GM12878 (cell line): Measurements from ENCODE around the gene GJC3. TPM values are rescaled to one million over a fixed set of nuclear protein-coding genes. Genes with fewer than 3 reads are reported as not detected.
A peak's percentile ranks its signal among the peaks of the same experiment; 100 is the strongest.
"Not testable (repeated sequence)": the region's sequence is repeated elsewhere in the genome, so short reads cannot be mapped to it uniquely, and the experiment has no call there.

Experiments used
- ATAC-seq: fragments of 200-7000 bp; cut with Tn5 transposase; 3 replicates; pipeline ENCODE4 v1.9.1; 2020; ENCODE audit warnings: mild to moderate bottlenecking, moderate library complexity
- BruUV-seq: library from RNA; stranded (reverse); fragments of 400-500 nt; replicated peaks from 2 replicates; lab custom pipeline; 2021; lab: Mats Ljungman, UMichigan
- CTCF ChIA-PET: fragments of 300-600 bp; sonication (Branson Sonifier 250); formaldehyde crosslinking; extraction: SDS; loops from one replicate; lab custom pipeline; 2021; ENCODE audit warnings: inconsistent platforms; lab: Yijun Ruan, JAX
- POLR2A ChIA-PET: fragments of 350-600 bp; formaldehyde crosslinking; extraction: SDS; loops from one replicate; lab custom pipeline; 2021; ENCODE audit warnings: inconsistent platforms; lab: Charles Lee
- RAD21 ChIA-PET: fragments of 300-600 bp; sonication (Branson Sonifier 250); formaldehyde crosslinking; loops from one replicate; lab custom pipeline; 2023; ENCODE audit warnings: antibody characterized with exemption; ENCODE audit not compliant: unreplicated experiment; lab: Charles Lee
- SMC1A ChIA-PET: fragments of 300-600 bp; sonication (Branson Sonifier 250); formaldehyde crosslinking; loops from one replicate; lab custom pipeline; 2023; ENCODE audit not compliant: unreplicated experiment, uncharacterized antibody; lab: Charles Lee
- DNase-seq: peaks from one replicate; pipeline ENCODE4 v3.0.0-alpha.2; 2011; ENCODE audit warnings: low read depth, low spot score
- FAIRE-seq: peaks from 3 replicates; lab custom pipeline; 2011; peaks lifted over from hg19 to GRCh38; lab: Jason Lieb, UNC
- H2AFZ ChIP-seq: 2 replicates; pipeline ENCODE4 v1.6.0; 2011; ENCODE audit warnings: low read depth, low read length, control low read depth; ENCODE audit not compliant: control insufficient read depth
- H3K27ac ChIP-seq: 2 replicates; pipeline ENCODE4 v1.5.1; 2011; ENCODE audit warnings: control low read depth; ENCODE audit not compliant: control insufficient read depth, insufficient read depth
- H3K27me3 ChIP-seq, 2 experiments: replicated peaks in 1 of 2; 2 replicates each; pipeline versions ENCODE4 v1.6.0 to v1.6.1; 2011; ENCODE audit warnings: low read length in 1 of 2; ENCODE audit not compliant: control insufficient read depth in 2 of 2, insufficient read depth in 2 of 2
- H3K36me3 ChIP-seq, 2 experiments: 2 replicates each; pipeline ENCODE4 v1.5.1; 2011; ENCODE audit warnings: low read length in 1 of 2; ENCODE audit not compliant: control insufficient read depth in 2 of 2, insufficient read depth in 2 of 2
- H3K4me1 ChIP-seq: 2 replicates; pipeline ENCODE4 v1.6.1; 2011; ENCODE audit warnings: mild to moderate bottlenecking, low read length, moderate library complexity, mixed read lengths; ENCODE audit not compliant: control insufficient read depth, insufficient read depth
- H3K4me2 ChIP-seq: 2 replicates; pipeline ENCODE4 v1.6.0; 2011; ENCODE audit warnings: control low read depth; ENCODE audit not compliant: control insufficient read depth, insufficient read depth
- H3K4me3 ChIP-seq: fragments of 200-600 bp; sonication (generic); 2 replicates; pipeline ENCODE4 v1.5.1; 2016
- H3K79me2 ChIP-seq: 2 replicates; pipeline ENCODE4 v1.6.0; 2011; ENCODE audit warnings: low read length; ENCODE audit not compliant: control insufficient read depth, insufficient read depth
- H3K9ac ChIP-seq: 2 replicates; pipeline ENCODE4 v1.8.0; 2011; ENCODE audit warnings: low read length, control low read depth, mixed read lengths; ENCODE audit not compliant: control insufficient read depth, insufficient read depth
- H3K9me3 ChIP-seq: replicated peaks from 3 replicates; pipeline ENCODE4 v1.5.1; 2011; ENCODE audit warnings: mild to moderate bottlenecking, low read length; ENCODE audit not compliant: control insufficient read depth, insufficient read depth
- H4K20me1 ChIP-seq: 2 replicates; pipeline ENCODE4 v1.6.0; 2011; ENCODE audit not compliant: control insufficient read depth, insufficient read depth
- CBX5 ChIP-seq: sonication (generic); IDR thresholded peaks from 2 replicates; pipeline ENCODE4 v1.6.1; 2016; ENCODE audit warnings: low read depth, moderate library complexity, mild to moderate bottlenecking, inconsistent platforms
- MTA2 ChIP-seq: fragments of 450-650 bp; IDR thresholded peaks from 2 replicates; pipeline ENCODE4 v1.6.1; 2016; ENCODE audit warnings: low read depth, mild to moderate bottlenecking, moderate library complexity
- PAX5 ChIP-seq: IDR thresholded peaks from 2 replicates; pipeline ENCODE4 v1.6.1; 2011; ENCODE audit warnings: low read depth, low read length, borderline replicate concordance
- RCOR1 ChIP-seq: conservative IDR thresholded peaks from 2 replicates; pipeline ENCODE4 v1.6.1; 2012; ENCODE audit warnings: low read depth, low read length, improper control_type of control experiment
- ZBTB40 ChIP-seq: fragments of 450-650 bp; IDR thresholded peaks from 2 replicates; pipeline ENCODE4 v1.6.1; 2016; ENCODE audit warnings: mild to moderate bottlenecking, moderate library complexity, borderline replicate concordance
- ZNF24 ChIP-seq: fragments of 450-650 bp; IDR thresholded peaks from 2 replicates; pipeline ENCODE4 v1.6.1; 2017; ENCODE audit warnings: antibody characterized with exemption, mild to moderate bottlenecking
- WGBS: methylation state at CpG from one replicate; pipeline ENCODE4 v1.1.6; 2016; ENCODE audit warnings: low lambda C conversion rate; ENCODE audit not compliant: insufficient replicate concordance, insufficient coverage; ENCODE audit errors: missing lambda C conversion rate; 5-methylcytosine and 5-hydroxymethylcytosine counted together
- in situ Hi-C: fragments of 300-500 bp; cut with MboI; formaldehyde crosslinking; loops from 9 replicates; pipeline ENCODE4 v1.14.3; 2018; ENCODE audit warnings: mixed read lengths
- intact Hi-C: fragments of 100-400 bp; cut with micrococcal nuclease; formaldehyde crosslinking; loops from one replicate; pipeline ENCODE4 v1.14.2; 2022; ENCODE audit not compliant: unreplicated experiment
- polyA plus RNA-seq, 11 experiments: library from polyadenylated mRNA; depleted of rRNA in 4 of 11; unstranded in 6 of 11; stranded (reverse) in 5 of 11; fragments of >200 nt; fragmentation: Nextera tagmentation in 4 of 11; fragmentation: Illumina TruSeq in 1 of 11; extraction: Ambion mirVana in 4 of 11; extraction: Trizol in 1 of 11; gene quantifications; 1 replicate in 1 of 11; 2 replicates in 10 of 11; pipeline versions ENCODE4 v1.2.1 to v1.2.3, GENCODE V29; 2011 to 2016; ENCODE audit warnings: inconsistent platforms in 2 of 11, missing spikeins in 2 of 11, low read depth in 1 of 11
- total RNA-seq, 4 experiments: library from RNA; depleted of rRNA in 3 of 4; stranded (reverse); fragments of >200 nt in 3 of 4; fragmentation: Illumina TruSeq in 1 of 4; extraction: Trizol in 1 of 4; gene quantifications; 2 replicates each; pipeline versions ENCODE4 v1.2.1 to v1.2.3, GENCODE V29; 2013 to 2021

The GJC3 gene
- total and polyA plus RNA-seq, 10 of the 15 experiments (the other 5 are each of a cell fraction or from before 2014, with no cell fraction given): 0.06 to 0.18 (median 0.09) TPM; not detected in 6

DNA sequence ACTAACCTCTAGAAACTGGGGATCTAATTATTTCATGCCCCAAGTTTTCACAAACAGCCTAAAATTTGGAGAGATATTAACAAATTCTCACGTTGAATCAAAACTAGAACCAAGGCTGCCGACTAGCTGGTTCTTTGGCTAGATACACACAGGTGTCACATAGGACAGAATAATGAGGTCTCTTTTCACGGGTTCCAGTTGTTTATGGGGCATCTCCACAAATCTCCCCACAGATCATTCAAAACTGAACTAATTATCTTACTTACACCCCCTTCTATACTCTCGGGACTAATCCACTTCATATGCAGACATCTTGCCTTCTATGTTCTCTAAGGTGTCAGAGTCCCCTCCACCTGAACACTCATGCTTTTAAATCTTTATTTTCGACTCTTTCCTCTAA lies 36.1 kb downstream of the GJC3 start:
- Histone ChIP-seq H4K20me1 (no peaks in the 10 kb centered on the region), H3K4me2 (no peak overlapping the region), H2AFZ (no peak overlapping the region), H3K27ac (no peak overlapping the region), H3K36me3 (peaks cover 0 to 4% of the 10 kb centered on the region in 2 experiments; a peak in 1 of 4 replicates), H3K4me1 (peaks cover 7% of the 10 kb centered on the region), H3K9ac (no peak overlapping the region), H3K4me3 (no peak overlapping the region), H3K79me2 (no peaks in the 10 kb centered on the region), H3K9me3 (no peaks in the 10 kb centered on the region; the same call in 2 of the 3 replicates), H3K27me3 (no peaks in the 10 kb centered on the region)
- RAD21 ChIA-PET: interaction anchor here (0.6 kb wide), 1 partner anchor 681 kb away, joined by 5 read pairs; no protein-coding TSS in a partner anchor
- CTCF ChIA-PET: no interaction called here
- intact Hi-C loops: no loop called here
- no TSS peak for BruUV-seq
- FAIRE-seq (no peak), DNase-seq (no peak), ATAC-seq (peak; percentile 56)
- POLR2A ChIA-PET: no interaction called here
- in situ Hi-C loops: no loop called here
- TF ChIP-seq PAX5 (no peak), ZBTB40 (no peak), ZNF24 (no peak), CBX5 (no peak), MTA2 (peak; percentile 59), RCOR1 (no peak)
- SMC1A ChIA-PET: interaction anchor here (1.1 kb wide), 1 partner anchor 13 kb away, joined by 3 read pairs; no protein-coding TSS in a partner anchor
- WGBS: 22% methylated on average over 5 of the region's 5 CpGs

GRCh38 chr7:99890348-99890747 lies 39.1 kb downstream of the GJC3 start:
- DNase-seq, H3K27ac ChIP-seq, H3K4me3 ChIP-seq, H3K79me2 ChIP-seq, H3K9me3 ChIP-seq, in situ Hi-C loops, BruUV-seq, RAD21 ChIA-PET, H2AFZ ChIP-seq, ATAC-seq, H3K27me3 ChIP-seq, intact Hi-C loops, H3K36me3 ChIP-seq, FAIRE-seq, H3K4me1 ChIP-seq, H3K9ac ChIP-seq, SMC1A ChIA-PET, H4K20me1 ChIP-seq, H3K4me2 ChIP-seq, POLR2A ChIA-PET: not testable (repeated sequence)
- 97% methylated on average over 2 of the region's 2 CpGs for WGBS
- CTCF ChIA-PET: interaction anchor here (1.1 to 2.8 kb wide), 2 partner anchors 23 to 188 kb away, joined by 3 to 10 read pairs; no protein-coding TSS in a partner anchor

DNA sequence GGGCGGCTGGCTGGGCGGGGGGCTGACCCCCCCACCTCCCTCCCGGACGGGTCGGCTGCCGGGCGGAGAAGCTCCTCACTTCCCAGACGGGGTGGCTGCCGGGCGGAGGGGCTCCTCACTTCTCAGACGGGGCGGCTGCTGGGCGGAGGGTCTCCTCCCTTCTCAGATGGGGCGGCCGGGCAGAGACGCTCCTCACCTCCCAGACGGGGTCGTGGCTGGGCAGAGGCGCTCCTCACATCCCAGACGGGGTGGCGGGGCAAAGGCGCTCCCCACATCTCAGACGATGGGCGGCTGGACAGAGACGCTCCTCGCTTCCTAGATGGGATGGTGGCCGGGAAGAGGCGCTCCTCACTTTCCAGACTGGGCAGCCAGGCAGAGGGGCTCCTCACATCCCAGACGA lies 41.1 kb downstream of the GJC3 start:
- H3K79me2 ChIP-seq, H3K36me3 ChIP-seq, H4K20me1 ChIP-seq, H3K9me3 ChIP-seq, H3K27me3 ChIP-seq, H3K9ac ChIP-seq, H2AFZ ChIP-seq, H3K27ac ChIP-seq, FAIRE-seq, POLR2A ChIA-PET, ATAC-seq, H3K4me3 ChIP-seq, DNase-seq, intact Hi-C loops, in situ Hi-C loops, SMC1A ChIA-PET, H3K4me1 ChIP-seq, H3K4me2 ChIP-seq, BruUV-seq, RAD21 ChIA-PET, CTCF ChIA-PET: not testable (repeated sequence)
- 92% methylated on average over 7 of the region's 29 CpGs for WGBS
